T-helper 9 cell (primary cell): ENCODE measurements around the gene LAMA3.

Experiments used
- DNase-seq: peaks from one replicate; pipeline ENCODE4 v3.0.0-alpha.2; 2020
- total RNA-seq, 2 donors: gene quantifications; one replicate each; lab custom pipeline; 2026; lab: John Stamatoyannopoulos, UW

Gene LAMA3
- 0.35 to 0.48 reads per million in 2 donors for total RNA-seq

GRCh38 chr18:23689031-23689615 is at the start of gene LAMA3:
Gene LAMA3, plus strand, starts transcription at chr18:23689453. Its CDS starts 231 bp downstream, at chr18:23689684.
- DNase-seq: peak; percentile 10

DNA sequence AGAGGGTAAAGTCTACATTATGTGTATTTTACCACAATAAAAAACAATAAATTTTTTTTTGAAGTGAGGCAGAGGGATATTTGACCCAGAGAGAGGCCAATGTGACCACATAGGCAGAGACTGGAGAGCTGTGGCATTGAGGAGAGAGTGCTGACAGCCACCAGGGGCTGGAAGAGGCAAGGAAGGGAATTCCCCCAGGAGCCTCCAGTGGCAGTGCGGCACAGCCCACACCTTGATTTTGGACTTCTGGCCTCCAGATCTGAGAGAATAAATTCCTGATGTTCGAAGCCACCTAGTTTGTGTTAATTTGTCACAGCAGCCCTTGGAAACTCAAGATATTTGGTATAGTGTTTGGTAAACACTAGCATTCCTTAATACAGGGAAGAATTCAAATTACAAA is 49.2 kb upstream of the LAMA3 start:
- no peak for DNase-seq

DNA sequence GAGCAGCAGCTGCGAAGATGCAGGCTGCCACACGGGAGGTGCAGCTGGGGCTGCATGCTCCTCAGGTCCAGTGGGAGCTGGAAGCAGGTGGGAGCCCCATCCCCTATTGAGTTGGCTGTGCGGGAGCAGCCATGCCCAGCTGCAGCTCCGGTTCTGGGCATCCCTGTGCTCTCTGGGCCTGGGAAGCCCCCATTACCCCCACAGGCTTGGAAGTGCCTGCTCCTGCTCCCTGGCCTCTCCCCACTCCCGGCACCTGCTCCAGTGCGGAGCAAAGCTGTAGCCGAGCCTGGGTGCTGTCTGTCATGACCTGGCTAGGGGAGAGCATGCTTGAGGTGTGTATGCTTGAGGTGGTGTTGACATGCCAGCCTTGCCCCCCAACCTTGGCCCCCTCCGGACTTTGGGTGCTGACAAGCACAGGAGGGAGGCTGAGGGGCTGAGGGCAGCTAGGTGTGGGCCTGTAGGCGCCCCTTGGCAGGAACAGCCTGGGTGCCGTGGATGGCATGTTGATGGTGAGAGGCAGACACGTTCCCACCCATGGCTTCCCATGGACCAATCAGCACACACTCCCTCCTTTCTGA is 48.0 kb upstream of the LAMA3 start:
- DNase-seq: no peak

- DNase-seq: no peak
Observed at GRCh38 chr18:23641937-23642666, 47.2 kb upstream of the LAMA3 start.

DNA sequence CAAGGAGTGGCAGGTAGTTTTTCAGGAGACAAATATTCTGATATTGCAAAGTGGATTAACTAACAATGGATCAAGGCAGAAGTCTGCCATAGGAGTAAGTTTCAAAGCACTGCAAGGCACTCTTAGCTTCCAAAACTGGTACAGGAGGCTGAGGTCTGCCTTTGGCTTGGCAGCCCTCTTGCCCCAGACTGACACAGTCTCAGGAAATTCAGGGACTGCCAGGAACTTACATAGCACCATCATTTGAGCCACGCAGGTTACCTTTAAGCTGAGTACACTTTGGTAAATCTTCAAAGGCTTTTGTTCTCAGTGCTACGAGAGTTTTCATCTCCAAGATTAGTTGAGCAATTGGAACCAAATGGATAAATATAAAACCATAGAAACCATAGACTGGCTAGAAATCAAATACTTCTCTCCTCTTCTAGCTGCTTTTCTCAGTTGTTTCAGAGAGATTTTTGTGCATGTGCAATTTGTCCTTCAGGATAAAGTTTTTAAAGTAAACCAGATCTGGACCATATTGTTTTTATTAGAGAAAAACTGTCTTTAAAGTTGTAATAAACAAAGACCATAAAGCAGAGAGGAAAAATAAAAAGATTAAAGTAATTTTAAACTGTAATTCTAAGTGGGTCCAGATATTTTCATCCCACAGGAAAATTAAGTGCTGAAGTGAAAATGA is 45.3 kb upstream of the LAMA3 start:
- no peak for DNase-seq

GRCh38 chr18:23645568-23646175 is 43.6 kb upstream of the LAMA3 start:
- DNase-seq: no peak

- no peak for DNase-seq
Observed at GRCh38 chr18:23646282-23646681, 43.0 kb upstream of the LAMA3 start.

DNA sequence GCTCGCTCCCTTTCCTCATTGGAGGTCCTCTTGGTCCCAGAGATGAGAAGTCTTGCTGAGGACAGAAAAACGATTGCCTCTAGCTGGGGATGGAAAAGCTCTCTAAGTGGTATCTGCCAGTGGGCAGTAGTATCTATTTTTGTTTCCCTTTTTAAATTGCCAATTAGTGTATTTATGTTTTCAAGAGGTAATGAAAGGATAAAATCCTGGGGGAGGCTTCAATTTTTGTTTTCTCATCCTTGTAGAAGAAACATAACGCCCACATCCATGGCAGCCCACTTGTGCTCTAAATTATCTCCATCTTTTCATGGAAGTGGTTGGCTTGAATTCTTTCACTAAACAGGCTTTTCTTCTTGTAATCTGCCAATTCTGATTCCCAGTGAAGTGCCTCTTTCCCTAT is 40.8 kb upstream of the LAMA3 start:
- no peak for DNase-seq

GRCh38 chr18:23648940-23649607 is 40.2 kb upstream of the LAMA3 start:
- no peak for DNase-seq

DNA sequence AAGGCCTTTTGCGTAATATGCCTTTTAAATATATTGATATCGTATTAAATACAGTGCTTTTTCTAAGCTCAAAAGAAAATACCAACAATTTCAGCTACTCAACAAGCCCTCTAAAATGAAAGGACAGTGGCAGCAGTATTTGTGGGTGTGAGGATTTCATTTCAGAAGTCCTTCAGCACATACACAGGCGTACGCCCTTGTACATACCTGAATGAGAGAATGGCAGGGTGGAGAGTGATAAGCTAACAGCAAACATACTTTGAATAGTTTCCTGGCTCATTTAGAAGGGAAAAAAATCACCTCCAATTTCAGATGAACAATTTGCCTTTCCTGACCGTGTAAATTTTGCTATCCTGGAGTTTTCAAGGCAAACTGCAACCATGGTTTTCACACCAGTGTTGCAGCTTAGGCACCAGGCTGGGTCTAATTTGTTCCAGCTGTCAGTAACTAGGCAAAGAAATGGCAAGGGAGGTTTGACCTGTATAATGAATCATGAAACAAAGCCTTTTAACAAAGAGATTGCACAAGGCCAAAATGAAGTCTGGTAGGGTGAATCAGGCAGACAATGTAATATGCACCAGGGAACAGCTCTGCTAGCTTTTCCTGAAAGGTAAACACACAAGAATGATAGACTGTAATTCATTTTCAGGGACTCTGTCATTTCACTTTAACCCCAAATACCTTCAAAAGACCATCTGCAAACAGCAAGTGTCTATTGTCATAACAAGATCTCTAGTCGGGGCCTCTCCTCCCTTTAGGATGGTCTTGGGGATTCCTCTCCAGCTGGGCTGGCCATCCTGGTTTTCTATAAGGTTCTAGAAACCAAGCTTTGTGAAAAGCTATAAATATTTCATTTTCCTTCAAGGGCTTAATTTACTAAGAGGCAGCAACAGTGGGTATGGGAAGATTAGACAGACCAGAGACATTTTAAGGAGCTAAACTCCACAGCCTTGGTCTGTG is 38.0 kb upstream of the LAMA3 start:
- DNase-seq: no peak

DNA sequence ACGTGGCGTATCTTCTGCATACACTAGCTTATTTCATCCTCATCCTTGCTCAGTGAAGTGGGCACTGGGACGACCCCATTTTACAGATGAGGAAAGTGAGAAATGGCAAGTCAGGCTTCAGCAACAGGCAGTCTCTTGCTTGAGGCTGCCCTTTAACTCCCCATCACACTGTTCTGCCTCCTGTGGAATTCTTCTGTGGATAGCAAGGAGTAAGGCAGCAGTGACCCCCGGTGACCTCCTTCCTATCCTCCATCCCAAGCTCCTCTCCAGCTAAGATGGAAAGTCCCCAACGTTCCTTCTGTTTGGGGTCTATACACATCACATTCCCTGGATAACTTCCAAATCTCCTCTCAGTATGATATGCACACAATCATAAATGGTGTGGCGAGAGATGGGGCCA is 37.0 kb upstream of the LAMA3 start:
- no peak for DNase-seq

GRCh38 chr18:23658285-23658684 is 31.0 kb upstream of the LAMA3 start:
- DNase-seq: no peak

DNA sequence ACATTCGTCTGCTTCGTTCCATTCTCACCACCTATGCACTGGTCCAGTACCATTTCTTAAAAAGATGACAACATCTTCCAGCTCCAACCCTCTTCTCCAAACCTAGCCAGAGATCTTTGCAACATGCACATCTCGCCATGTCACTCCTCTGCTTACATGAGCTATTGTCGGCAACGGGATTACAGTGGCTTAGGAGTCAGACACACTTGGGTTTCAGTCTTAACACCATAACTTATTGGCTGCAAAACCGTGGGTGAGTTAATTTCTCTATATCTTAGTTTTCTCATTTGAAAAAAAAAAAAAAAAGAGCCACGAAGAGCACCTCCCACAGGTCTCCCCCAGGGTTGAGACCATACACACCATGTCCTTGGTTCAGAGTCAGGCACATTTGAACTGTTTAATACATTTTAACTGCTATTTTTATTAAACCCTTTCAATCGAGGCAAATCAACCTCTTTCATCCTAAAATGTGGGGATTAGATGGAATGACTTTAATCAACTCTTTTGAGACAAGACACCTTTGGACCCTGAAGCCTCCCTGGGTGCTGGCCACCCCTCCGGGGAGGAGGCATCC is 27.4 kb upstream of the LAMA3 start:
- no peak for DNase-seq

DNA sequence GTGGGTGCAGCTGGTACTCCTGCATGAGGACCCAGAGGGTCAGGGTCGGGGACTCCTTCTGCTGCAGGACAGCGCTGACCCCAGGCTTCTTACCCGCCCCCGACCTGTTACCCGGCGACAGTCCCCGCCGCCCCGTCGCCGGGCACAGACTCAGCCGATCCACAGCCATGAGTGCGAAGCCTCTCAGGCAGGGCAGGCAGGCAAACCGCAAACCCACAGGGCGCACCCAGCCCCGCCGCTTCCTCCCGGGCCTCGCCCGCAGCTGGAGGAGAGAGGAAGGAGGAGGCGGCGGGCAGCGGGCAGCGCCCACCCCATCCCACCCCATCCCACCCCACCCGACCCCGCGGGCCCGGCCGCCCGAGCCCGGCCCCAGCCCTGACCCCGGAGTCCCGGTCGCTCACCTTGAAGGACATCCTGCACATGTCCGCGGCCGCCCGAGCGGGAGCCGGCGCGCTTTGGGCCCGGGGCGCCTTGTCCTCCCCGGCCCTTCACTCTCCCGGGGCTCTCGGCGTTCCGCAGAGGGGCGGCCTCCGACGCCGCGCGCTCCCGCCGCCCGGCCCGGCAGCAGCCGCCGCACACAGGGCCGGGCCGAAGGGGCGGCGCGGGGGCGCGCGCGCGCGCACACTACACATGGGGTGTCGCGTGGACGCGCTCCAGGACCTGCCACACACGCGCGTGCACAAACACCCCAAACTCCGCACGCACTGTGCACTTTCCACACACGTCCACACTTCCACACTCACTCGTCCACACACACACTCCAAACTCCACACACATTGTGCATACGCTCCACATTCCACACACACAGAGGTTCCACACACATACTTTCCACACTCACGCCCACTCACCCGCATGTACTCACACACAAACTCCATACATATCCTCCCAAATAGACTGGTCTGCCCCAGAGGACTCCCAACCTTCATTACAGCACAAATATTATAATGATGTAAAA is 26.7 kb upstream of the LAMA3 start, which contains the start of gene ANKRD29:
TSS of gene ANKRD29 (minus strand) at position 603 of the 955 bp plus-strand sequence. CDS start at position 422, 181 bp downstream.
- peak; percentile 40 for DNase-seq

DNA sequence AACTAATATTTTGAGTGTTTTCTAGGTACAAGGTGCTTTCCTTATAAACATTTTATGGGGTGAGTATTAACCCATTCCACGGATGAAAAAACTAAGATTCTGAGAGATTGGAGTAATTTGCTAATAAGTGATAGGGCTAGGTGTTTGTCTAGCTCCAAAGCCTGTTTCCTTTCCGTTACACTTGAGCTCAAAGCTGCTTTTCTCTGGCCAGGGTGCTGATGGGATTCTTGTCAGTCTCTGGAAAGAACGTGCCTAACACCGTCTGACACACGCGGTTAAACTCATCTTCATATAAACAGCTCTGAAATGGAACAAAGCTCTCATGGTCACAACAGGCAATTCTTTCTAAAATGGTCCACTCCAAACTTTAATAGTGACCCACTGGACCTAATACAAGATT is 24.6 kb upstream of the LAMA3 start:
- no peak for DNase-seq

DNA sequence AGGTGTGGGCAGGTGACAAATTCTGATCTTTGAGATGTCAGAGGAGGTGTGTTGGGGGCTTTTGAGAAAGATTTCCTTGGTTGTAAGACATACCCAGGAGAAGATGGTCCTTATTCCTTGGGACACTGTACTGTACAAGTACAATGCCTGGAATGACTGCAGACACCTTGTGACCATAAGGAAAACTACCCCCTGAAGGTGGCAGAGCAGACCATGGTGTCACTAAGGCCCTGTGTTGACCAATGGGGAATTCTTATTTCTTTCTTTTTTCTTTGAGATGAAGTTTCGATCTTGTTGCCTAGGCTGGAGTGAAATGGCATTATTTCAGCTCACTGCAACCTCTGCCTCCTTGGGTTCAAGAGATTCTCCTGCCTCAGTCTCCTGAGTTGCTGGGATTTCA is 22.1 kb upstream of the LAMA3 start:
- DNase-seq: no peak

- no peak for DNase-seq
Observed at GRCh38 chr18:23668731-23669130, 20.5 kb upstream of the LAMA3 start.

GRCh38 chr18:23669202-23669766 is 20.0 kb upstream of the LAMA3 start:
- DNase-seq: no peak

DNA sequence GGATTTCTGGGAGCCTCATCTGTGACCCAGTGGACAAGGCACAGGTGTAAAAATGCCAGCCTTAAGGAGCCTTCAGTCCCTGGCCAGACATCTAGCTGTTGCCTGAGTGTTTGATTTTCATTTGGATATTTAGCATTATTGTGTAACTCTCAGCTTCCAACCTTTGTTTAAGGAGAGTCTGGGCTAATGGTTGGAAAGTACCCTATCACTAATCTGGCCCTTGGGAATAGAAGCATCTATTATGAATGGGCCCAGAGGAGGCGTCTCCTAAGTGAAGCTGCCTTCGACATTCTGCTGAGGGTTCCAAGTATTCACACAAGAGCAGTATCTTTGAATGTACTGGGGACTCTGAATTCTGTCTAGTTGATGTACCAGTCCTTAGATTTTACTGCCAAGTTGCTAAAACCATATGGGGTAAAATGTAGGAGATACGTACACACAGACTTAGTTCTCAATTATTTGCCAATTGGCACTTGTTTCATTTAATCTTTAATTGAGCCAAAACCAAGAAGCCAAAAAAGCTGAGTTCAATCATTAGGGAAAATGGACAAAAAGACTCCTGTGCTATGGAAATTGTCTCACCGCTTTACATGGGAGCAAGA is 19.3 kb upstream of the LAMA3 start:
- no peak for DNase-seq
